ENCODE results near the gene ZNF511.

ZNF511 gene

GRCh38 chr10:133355991-133356390 lies 47.3 kb downstream of the ZNF511 start:
- FAIRE-seq, result no peak

- FAIRE-seq, result no peak
Observed at GRCh38 chr10:133356549-133357284, 48.0 kb downstream of the ZNF511 start.

GRCh38 chr10:133357285-133358161 lies 48.8 kb downstream of the ZNF511 start, which contains the start of gene FUOM:
Gene FUOM (minus strand): TSS chr10:133358019. CDS start chr10:133358007, 12 bp downstream.
- FAIRE-seq, result no peak

DNA sequence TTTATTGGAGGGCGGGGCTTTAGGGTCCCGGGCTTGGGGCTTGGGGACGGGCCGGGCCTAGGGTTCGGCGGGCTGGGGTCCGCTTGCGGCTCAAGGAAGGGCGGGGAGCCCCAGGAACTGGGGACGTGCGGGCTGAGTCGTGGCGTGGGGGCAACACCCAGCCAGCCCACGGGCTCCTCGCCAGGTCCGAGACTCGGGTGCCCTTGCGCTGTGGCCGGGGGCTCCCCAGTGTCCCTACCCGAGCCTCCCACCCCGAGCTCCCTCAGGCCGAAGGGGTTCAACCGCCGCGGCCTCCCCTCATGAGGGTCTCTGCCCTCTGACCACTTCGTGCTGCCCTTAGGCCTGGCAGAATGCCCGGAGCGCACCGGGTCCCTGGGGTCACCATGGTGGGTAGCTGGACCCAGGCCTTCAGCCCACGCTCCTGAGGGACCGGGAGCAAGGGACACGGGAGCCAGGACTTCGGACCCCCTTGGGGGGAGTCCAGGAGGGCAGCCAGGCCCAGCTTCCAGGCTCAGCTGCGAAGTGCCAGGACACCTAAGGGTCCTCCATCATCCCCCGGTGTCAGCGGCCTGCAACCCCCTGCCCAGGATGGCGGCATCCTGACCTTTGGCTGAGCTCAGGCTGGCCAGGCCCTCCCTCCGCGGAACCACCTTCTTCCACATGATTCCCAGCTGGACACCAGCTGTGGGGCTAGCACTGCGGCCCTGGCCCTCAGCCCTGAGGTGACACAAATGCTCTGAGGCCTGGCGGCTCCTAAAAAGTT lies 49.6 kb downstream of the ZNF511 start:
- no peak for FAIRE-seq

DNA sequence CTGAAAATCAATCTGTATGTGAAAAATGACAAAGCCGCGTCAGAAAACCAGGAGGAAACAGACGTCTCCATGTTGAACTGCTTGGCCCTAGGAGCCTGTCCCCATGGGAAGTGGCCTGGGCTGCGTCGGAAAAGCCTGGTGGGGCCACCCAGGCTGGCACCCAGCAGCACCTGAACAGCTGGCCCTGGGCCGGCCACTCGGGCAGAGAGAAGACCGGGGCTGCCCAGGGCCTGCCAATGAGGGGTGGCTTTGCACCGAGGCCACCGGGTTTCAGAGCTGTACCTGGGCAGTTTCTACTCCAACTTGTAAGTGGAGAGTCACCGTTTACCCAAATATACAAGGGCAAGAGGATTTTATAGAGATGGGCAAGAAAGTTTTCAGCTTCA lies 50.2 kb downstream of the ZNF511 start:
- no peak for FAIRE-seq

DNA sequence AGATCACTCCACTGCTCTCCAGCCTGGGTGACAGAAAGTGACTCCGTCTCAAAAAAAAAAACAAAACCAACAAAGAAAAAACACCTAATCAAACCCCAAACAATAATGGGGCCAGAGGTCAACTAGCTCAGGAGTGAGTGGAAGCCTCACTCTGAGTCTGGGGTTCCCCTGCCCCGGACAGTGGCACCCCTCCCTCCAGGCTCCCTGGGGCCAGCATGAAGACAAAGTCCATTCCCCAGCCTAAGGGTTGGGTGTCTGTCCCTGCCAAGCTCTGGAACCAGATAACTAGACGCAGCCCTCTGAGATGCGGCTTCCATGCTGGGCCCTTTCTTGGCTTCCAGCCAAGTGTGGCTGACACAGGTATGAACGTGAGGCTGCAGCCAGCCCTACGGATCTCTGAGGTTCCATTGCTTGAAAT lies 50.8 kb downstream of the ZNF511 start:
- FAIRE-seq, result no peak

- no peak for FAIRE-seq
Observed at GRCh38 chr10:133359972-133360610, 51.4 kb downstream of the ZNF511 start.

- FAIRE-seq, result no peak
Observed at GRCh38 chr10:133361227-133361626, 52.5 kb downstream of the ZNF511 start.

DNA sequence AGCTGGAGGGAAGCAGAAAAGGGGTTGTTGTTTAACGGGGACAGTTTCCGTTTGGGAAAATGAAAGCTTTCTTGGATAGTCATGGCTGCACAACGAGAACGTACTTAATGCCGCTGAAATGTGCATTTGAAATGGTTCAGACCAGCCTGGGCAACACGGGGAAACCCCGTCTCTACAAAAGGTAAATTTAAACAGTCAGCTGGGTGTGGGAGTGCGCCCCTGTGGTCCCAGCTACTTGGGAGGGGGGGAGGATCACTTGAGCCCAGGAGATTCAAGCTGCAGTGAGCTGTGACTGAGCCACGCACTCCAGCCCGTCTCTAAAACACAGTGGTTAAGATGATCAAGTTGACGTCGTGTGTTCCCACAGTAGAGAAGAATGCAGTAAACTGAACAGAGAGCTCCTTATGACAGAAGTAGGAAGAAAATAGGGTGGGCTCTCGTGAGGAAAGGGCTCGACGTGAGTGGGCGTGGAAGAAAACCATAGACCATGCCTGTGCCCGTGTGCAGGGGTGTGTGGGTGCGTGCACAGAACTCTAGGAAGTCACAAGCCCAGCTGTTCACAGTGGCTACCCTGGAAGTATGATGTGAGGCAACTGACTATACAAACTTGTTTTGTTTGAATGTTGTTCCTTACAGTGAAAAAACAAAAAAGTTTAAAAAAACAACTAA lies 53.2 kb downstream of the ZNF511 start:
- no peak for FAIRE-seq

All from islet of Langerhans (tissue), 1 donor.